Trophoblast cell (in vitro differentiated cells and primary cell): ENCODE measurements around the gene MSH2.

ENCODE experiments used
- DNase-seq, 2 donors: peaks; one replicate each; pipeline ENCODE4 v3.0.0-alpha.2; 2016
- H2AFZ ChIP-seq: 2 replicates; pipeline ENCODE4 v1.6.1; 2013; ENCODE audit warnings: low read length, moderate library complexity, mild to moderate bottlenecking; ENCODE audit not compliant: insufficient read depth, poor library complexity
- H2AK5ac ChIP-seq: 2 replicates; pipeline ENCODE4 v1.6.1; 2013; ENCODE audit warnings: mild to moderate bottlenecking, low read length
- H2BK120ac ChIP-seq: 2 replicates; pipeline ENCODE4 v1.6.1; 2013; ENCODE audit warnings: low read length, mild to moderate bottlenecking, moderate library complexity; ENCODE audit not compliant: insufficient read depth, poor library complexity
- H2BK12ac ChIP-seq: 2 replicates; pipeline ENCODE4 v1.6.1; 2013; ENCODE audit warnings: mild to moderate bottlenecking, low read length, moderate library complexity
- H2BK5ac ChIP-seq: 2 replicates; pipeline ENCODE4 v1.6.1; 2013; ENCODE audit warnings: low read length, low read depth, moderate library complexity, mild to moderate bottlenecking; ENCODE audit not compliant: poor library complexity
- H3K14ac ChIP-seq: 2 replicates; pipeline ENCODE4 v1.6.1; 2013; ENCODE audit warnings: mild to moderate bottlenecking, low read length
- H3K18ac ChIP-seq: 2 replicates; pipeline ENCODE4 v1.6.1; 2013; ENCODE audit warnings: mild to moderate bottlenecking, low read length
- H3K23ac ChIP-seq: 2 replicates; pipeline ENCODE4 v1.6.1; 2013; ENCODE audit warnings: low read length
- H3K27ac ChIP-seq: 2 replicates; pipeline ENCODE4 v1.5.1; 2013; ENCODE audit warnings: low read depth, mild to moderate bottlenecking, inconsistent platforms, low read length, moderate library complexity
- H3K27me3 ChIP-seq: 2 replicates; pipeline ENCODE4 v1.6.1; 2013; ENCODE audit warnings: inconsistent platforms, mild to moderate bottlenecking, low read length, moderate library complexity; ENCODE audit not compliant: insufficient read depth
- H3K36me3 ChIP-seq, 2 experiments: 1 replicate in 1 of 2; 2 replicates in 1 of 2; pipeline ENCODE4 v1.6.1; 2013; ENCODE audit warnings: low read length in 2 of 2, mild to moderate bottlenecking in 2 of 2, moderate library complexity in 1 of 2; ENCODE audit not compliant: insufficient read depth in 2 of 2, control insufficient read depth in 1 of 2
- H3K4ac ChIP-seq: 2 replicates; pipeline ENCODE4 v1.6.1; 2013; ENCODE audit warnings: low read depth, mild to moderate bottlenecking, low read length, moderate library complexity
- H3K4me1 ChIP-seq, 2 experiments: 1 replicate in 1 of 2; 2 replicates in 1 of 2; pipeline ENCODE4 v1.6.1; 2013; ENCODE audit warnings: low read length in 2 of 2, mild to moderate bottlenecking in 2 of 2, moderate library complexity in 1 of 2; ENCODE audit not compliant: insufficient read depth in 2 of 2, control insufficient read depth in 1 of 2
- H3K4me2 ChIP-seq: 2 replicates; pipeline ENCODE4 v1.6.1; 2013; ENCODE audit warnings: inconsistent platforms, mild to moderate bottlenecking, low read length, moderate library complexity
- H3K4me3 ChIP-seq: 2 replicates; pipeline ENCODE4 v1.5.1; 2013; ENCODE audit warnings: mild to moderate bottlenecking, low read depth, low read length, inconsistent platforms
- H3K79me1 ChIP-seq: one replicate; pipeline ENCODE4 v1.6.1; 2013; ENCODE audit warnings: low read length
- H3K79me2 ChIP-seq: 2 replicates; pipeline ENCODE4 v1.6.1; 2013; ENCODE audit warnings: low read length, mild to moderate bottlenecking; ENCODE audit not compliant: control insufficient read depth, insufficient read depth, poor library complexity
- H3K9ac ChIP-seq: 2 replicates; pipeline ENCODE4 v1.6.1; 2013; ENCODE audit warnings: mild to moderate bottlenecking, low read length
- H3K9me3 ChIP-seq: 2 replicates; pipeline ENCODE4 v1.6.1; 2013; ENCODE audit warnings: low read depth, mild to moderate bottlenecking, control low read depth, inconsistent platforms, low read length; ENCODE audit not compliant: insufficient read depth
- H4K12ac ChIP-seq: 2 replicates; pipeline ENCODE4 v1.6.1; 2013; ENCODE audit warnings: low read depth, mild to moderate bottlenecking, low read length, moderate library complexity
- H4K8ac ChIP-seq: 2 replicates; pipeline ENCODE4 v1.6.1; 2013; ENCODE audit warnings: low read depth, mild to moderate bottlenecking, low read length, moderate library complexity
- H4K91ac ChIP-seq: one replicate; pipeline ENCODE4 v1.6.1; 2013; ENCODE audit warnings: low read depth, mild to moderate bottlenecking, low read length, moderate library complexity
- WGBS: extraction: QIAGEN DNeasy Blood & Tissue Kit; methylation state at CpG from one replicate; pipeline ENCODE4 v1.1.7; 2013; ENCODE audit warnings: missing lambda C conversion rate; ENCODE audit not compliant: insufficient read length, insufficient coverage; ENCODE audit errors: extremely low coverage; 5-methylcytosine and 5-hydroxymethylcytosine counted together

Gene MSH2

GRCh38 chr2:47519147-47519537 lies 116.2 kb downstream of the MSH2 start:
- Histone ChIP-seq H2AFZ (no peak overlapping the region), H4K91ac (no peak overlapping the region), H3K79me2 (no peaks in the 10 kb centered on the region), H4K8ac (no peak overlapping the region), H3K4me1 (no peaks in the 10 kb centered on the region), H2BK120ac (no peak overlapping the region), H3K14ac (no peak overlapping the region), H3K4me2 (no peak overlapping the region), H2BK5ac (no peak overlapping the region), H3K36me3 (peaks cover 7 to 10% of the 10 kb centered on the region in 2 experiments), H3K18ac (no peak overlapping the region), H3K23ac (no peak overlapping the region), H3K4me3 (no peak overlapping the region), H3K79me1 (no peaks in the 10 kb centered on the region), H3K27me3 (no peaks in the 10 kb centered on the region), H3K9ac (no peak overlapping the region), H2AK5ac (no peak overlapping the region), H3K9me3 (peaks cover 3% of the 10 kb centered on the region), H2BK12ac (no peak overlapping the region), H3K4ac (no peak overlapping the region), H3K27ac (no peak overlapping the region), H4K12ac (no peak overlapping the region)
- no CpG with 5 or more reads among the region's 9 CpGs for WGBS
- no peak for DNase-seq

DNA sequence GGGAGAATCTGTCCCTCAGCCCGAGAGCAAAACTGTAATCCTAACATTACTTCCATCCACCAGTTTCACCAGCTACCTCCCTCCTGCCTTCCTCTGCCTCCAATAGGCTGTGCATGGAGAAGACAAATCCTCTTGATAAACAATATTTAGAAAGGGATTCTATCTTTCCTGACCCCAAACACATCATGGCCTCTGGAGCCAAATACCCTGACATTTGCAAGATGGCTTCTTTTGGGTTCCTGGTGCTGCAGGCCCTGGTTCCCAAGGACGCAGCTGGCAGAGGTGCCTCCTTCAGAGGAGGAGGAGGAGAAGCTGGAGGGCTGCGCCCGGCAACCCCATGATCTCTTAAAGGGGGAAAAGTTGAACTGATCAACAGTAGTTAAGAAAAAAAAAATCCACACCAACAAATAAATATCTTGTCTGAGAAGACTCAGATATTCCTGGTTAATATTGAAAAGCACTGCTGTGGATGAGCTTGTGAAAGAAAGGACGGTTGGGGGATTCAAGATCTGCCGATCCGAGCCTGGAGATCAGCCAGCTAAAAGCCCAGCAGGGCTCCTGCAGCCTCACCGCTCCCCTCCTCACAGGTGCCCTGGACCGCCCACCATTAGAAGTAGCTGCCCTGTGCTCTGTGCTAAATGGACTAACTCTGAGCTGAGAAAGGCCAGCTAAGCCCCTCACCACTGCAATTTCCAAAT lies 116.8 kb downstream of the MSH2 start:
- H4K8ac ChIP-seq = no peak overlapping the region
- H4K12ac ChIP-seq = no peak overlapping the region
- no peak overlapping the region for H3K23ac ChIP-seq
- no peak overlapping the region for H3K4me3 ChIP-seq
- no peak overlapping the region for H2BK120ac ChIP-seq
- no peak overlapping the region for H3K9ac ChIP-seq
- WGBS = no CpG with 5 or more reads among the region's 9 CpGs
- no peak overlapping the region for H3K14ac ChIP-seq
- no peak overlapping the region for H2BK5ac ChIP-seq
- no peak overlapping the region for H3K4ac ChIP-seq
- no peaks in the 10 kb centered on the region for H3K79me1 ChIP-seq
- no peak overlapping the region for H4K91ac ChIP-seq
- DNase-seq = no peak
- H3K18ac ChIP-seq = no peak overlapping the region
- H3K4me2 ChIP-seq = no peak overlapping the region
- no peak overlapping the region for H3K27ac ChIP-seq
- no peak overlapping the region for H2AFZ ChIP-seq
- H2AK5ac ChIP-seq = no peak overlapping the region
- no peaks in the 10 kb centered on the region for H3K79me2 ChIP-seq
- no peaks in the 10 kb centered on the region for H3K27me3 ChIP-seq
- no peaks in the 10 kb centered on the region for H3K4me1 ChIP-seq
- H2BK12ac ChIP-seq = no peak overlapping the region
- H3K36me3 ChIP-seq = peaks cover 7 to 10% of the 10 kb centered on the region in 2 experiments
- H3K9me3 ChIP-seq = peaks cover 3% of the 10 kb centered on the region

DNA sequence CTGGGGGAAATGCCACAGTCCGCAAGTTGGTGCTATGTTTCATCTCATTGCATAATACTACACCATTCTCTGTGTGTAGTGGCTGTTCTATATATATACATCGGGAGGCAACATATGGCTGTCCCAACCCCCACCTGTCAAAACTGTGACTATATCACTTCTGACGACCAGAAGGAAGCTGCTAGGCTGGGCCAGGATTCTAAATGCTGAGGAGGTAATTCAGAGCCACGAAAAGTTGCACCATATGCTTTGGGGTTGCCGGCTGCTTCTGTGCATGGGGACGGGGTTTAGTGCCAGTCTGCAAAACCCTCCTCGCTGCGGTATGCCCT lies 117.3 kb downstream of the MSH2 start:
- no peak for DNase-seq
- Histone ChIP-seq H3K36me3 (peaks cover 7 to 10% of the 10 kb centered on the region in 2 experiments), H2BK12ac (no peak overlapping the region), H4K12ac (no peak overlapping the region), H3K4me2 (no peak overlapping the region), H3K9me3 (peaks cover 3% of the 10 kb centered on the region), H2BK120ac (no peak overlapping the region), H3K27ac (no peak overlapping the region), H3K79me2 (no peaks in the 10 kb centered on the region), H3K4ac (no peak overlapping the region), H3K4me3 (no peak overlapping the region), H3K23ac (no peak overlapping the region), H3K14ac (no peak overlapping the region), H4K91ac (no peak overlapping the region), H3K79me1 (no peaks in the 10 kb centered on the region), H3K9ac (no peak overlapping the region), H3K4me1 (no peaks in the 10 kb centered on the region), H2AFZ (no peak overlapping the region), H2AK5ac (no peak overlapping the region), H2BK5ac (no peak overlapping the region), H3K18ac (no peak overlapping the region), H3K27me3 (no peaks in the 10 kb centered on the region), H4K8ac (no peak overlapping the region)
- no CpG with 5 or more reads among the region's 8 CpGs for WGBS

DNA sequence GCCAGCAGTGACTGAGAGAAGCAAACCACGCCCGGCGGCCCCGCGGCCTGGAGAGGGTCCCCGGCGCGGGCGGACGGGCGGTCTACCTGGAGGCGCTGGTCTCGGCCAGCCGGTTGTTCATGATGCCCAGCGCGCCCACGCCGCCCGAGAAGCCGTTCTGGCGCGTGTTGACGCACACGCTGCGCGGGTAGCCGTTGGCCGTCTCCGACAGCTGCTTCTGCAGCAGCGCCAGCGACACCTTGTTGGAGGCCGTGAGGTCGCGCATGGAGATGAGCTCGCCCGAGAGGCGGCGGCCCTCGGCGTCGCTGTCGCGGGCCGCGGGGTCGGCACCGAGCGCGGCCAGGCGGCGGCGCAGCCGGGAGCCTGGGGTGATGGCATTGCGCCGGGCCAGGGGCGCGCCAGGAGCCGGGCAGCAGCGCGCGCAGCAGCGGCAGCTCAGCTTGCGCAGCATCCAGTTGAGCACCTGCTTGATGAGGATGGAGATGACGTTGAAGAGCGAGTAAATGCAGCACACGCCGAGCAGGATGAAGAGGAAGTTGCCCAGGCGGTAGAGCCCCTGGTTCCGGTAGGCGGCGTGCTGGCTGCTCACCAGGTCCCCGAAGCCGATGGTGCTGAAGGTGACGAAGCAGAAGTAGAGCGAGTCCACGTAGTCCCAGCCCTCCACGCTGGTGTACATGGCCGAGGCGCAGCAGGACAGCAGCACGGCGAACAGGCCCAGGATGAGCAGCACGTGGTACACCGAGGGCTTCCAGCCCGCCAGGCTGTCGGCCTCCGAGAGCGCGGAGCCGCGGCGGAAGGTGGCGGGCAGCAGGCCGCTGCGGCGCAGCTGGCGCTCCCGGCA lies 118.1 kb downstream of the MSH2 start:
- Histone ChIP-seq H3K4ac (no peak overlapping the region), H4K91ac (no peak overlapping the region), H2BK5ac (no peak overlapping the region), H3K23ac (no peak overlapping the region), H2AK5ac (no peak overlapping the region), H4K12ac (no peak overlapping the region), H3K18ac (peak overlapping the region; percentile 24), H2BK12ac (no peak overlapping the region), H3K4me2 (no peak overlapping the region), H2BK120ac (no peak overlapping the region), H3K9ac (no peak overlapping the region), H3K79me2 (no peaks in the 10 kb centered on the region), H3K79me1 (no peaks in the 10 kb centered on the region), H3K4me1 (no peaks in the 10 kb centered on the region), H4K8ac (no peak overlapping the region), H3K4me3 (no peak overlapping the region), H3K14ac (no peak overlapping the region), H3K27ac (no peak overlapping the region), H2AFZ (peak overlapping the region; percentile 1), H3K9me3 (peaks cover 3% of the 10 kb centered on the region), H3K36me3 (peaks cover 7 to 10% of the 10 kb centered on the region in 2 experiments), H3K27me3 (no peaks in the 10 kb centered on the region)
- WGBS = no CpG with 5 or more reads among the region's 97 CpGs
- DNase-seq = peak; percentile 19 to 53
